Glomerular endothelial cell (primary cell): ENCODE measurements around the gene DAB2IP. TPM values are rescaled to one million over a fixed set of nuclear protein-coding genes. Genes with fewer than 3 reads are reported as not detected.
"Not testable (repeated sequence)": the region's sequence is repeated elsewhere in the genome, so short reads cannot be mapped to it uniquely, and the experiment has no call there.

Source experiments
- DNase-seq: peaks from one replicate; pipeline ENCODE4 v3.0.0-alpha.2; 2011; ENCODE audit warnings: low read depth, low spot score; ENCODE audit errors: extremely low read depth
- total RNA-seq: library from RNA; depleted of rRNA; stranded (reverse); fragments of >200 nt; gene quantifications from 2 replicates; pipeline ENCODE4 v1.2.3, GENCODE V29; 2015

DAB2IP gene
- total RNA-seq, 1 donor from 2014 or later, result 65.8 TPM

DNA sequence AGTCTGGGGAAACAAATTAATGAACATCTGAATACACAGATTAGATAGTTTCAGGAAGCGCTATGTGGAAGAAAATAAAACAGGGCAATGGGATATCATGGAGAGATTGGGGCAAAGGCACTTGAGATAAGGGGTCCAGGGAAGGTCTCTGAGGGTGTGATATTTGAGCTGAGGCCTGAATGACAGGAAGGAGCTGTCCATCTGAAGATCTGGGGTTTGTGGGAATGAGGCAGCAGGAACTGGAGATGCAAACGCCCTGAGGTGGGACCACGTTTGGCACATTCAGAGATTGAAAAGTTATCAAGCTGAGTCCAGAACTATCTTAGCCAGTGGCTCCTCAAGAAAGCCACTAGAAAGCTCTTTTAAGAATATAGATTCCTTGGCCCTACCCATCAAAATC is 8.7 kb upstream of the DAB2IP start:
- no peak for DNase-seq

GRCh38 chr9:121643473-121643872 is 8.0 kb upstream of the DAB2IP start:
- DNase-seq, result no peak

GRCh38 chr9:121644040-121644439 is 7.4 kb upstream of the DAB2IP start:
- DNase-seq, result not testable (repeated sequence)

- no peak for DNase-seq
Measured at GRCh38 chr9:121645003-121645402, 6.4 kb upstream of the DAB2IP start.

- no peak for DNase-seq
Measured at GRCh38 chr9:121645853-121646807, 5.3 kb upstream of the DAB2IP start.

- no peak for DNase-seq
Measured at GRCh38 chr9:121646992-121647391, 4.4 kb upstream of the DAB2IP start.

- no peak for DNase-seq
Measured at GRCh38 chr9:121648172-121648571, 3.3 kb upstream of the DAB2IP start.

DNA sequence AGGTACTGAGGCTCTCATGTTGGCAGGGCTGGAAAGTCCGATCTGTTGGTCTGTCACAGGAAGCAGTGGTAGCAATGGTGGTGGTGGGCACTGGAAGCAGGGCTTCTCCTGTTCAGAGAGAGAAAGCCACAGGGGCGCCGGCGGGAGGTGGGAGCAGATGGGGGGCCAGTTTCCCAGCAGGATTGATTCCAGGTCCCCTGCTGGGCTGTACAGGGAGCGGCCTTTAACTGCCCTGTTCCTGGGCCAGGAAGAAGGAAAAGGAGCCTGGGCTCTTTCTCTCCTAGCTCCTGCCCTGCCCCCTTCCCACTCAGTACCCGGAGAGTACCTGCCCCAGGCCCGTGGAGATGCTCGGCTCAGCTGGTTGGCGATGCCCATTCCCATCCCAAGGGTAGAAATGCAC is 2.6 kb upstream of the DAB2IP start:
- DNase-seq, result no peak

- DNase-seq, result no peak
Measured at GRCh38 chr9:121649476-121650216, 1.8 kb upstream of the DAB2IP start.

DNA sequence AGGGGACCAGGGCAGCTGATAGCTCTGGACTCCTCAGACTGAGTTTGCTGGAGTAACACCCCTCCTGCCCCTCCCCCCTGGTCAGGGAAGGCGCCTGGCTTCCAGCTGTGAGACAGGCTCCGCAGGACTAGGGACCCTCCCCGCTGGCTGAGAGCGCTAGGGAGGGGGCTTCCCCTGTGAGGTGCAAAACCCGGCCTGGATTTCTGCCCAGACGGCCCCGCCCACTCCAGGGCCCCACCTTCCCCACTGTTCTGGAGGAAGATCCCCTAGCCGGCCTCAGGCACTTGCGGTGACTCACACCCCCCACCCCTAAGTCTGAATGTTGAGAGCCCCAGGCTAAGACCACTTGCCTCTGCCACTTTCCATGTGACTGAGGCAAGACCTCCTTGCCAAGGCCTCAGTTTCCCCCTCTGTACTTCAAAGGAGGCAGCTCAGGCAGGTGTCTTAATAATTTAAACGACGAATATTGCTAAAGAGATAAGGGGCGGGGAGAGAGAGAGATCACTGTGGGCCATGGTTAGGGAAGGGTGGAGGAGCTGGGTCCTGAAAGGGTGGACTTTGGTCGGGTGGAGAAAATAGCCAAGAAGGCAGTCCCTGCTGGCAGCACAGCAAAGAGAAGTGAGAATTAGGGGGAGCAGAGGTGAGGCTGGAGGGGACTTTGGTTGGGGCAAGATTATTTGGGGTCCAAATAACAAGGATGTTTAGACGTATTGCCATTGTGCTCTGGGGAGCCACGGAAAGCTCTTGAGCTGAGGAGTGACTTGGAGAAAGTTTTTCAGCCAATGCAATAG is 1.0 kb upstream of the DAB2IP start:
- no peak for DNase-seq

DNA sequence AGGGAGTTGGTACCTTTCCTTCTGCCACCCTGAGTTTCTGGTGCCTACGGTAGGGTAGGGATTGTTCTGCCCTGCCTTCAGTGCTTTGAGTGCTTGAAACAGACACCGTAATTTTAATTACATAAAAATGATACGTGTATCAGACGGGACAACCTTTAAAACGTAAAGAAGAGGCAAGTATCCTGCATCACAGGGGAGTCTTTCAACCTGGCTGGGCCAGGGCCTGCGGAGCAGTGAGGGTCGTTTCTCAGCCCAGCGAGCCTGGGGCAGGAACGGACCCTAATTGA is 483 bp upstream of the DAB2IP start:
- DNase-seq, result no peak

- DNase-seq, result no peak
Measured at GRCh38 chr9:121652021-121652837, 795 bp downstream of the DAB2IP start.

DNA sequence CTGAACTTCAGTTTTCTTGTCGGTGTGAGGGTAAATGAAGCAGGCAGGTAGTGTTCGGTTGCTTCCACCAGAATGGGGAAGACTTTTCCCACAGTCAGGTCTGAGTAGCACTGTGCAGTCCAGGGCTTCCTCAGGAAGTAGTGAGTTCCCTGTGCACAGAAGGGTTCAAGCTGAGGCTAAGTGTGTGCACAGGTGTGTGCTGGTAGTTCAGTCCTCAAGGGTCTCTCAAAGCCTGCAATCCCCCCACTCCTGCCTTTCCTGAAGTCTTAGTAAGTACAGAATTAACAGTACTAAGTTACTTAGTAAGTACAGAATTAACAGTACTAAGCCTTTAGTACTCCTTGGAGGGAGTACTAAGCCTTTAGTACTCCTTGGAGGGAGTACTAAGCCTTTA is 1.4 kb downstream of the DAB2IP start:
- DNase-seq, result no peak

GRCh38 chr9:121654499-121655140 is 3.2 kb downstream of the DAB2IP start:
- no peak for DNase-seq

DNA sequence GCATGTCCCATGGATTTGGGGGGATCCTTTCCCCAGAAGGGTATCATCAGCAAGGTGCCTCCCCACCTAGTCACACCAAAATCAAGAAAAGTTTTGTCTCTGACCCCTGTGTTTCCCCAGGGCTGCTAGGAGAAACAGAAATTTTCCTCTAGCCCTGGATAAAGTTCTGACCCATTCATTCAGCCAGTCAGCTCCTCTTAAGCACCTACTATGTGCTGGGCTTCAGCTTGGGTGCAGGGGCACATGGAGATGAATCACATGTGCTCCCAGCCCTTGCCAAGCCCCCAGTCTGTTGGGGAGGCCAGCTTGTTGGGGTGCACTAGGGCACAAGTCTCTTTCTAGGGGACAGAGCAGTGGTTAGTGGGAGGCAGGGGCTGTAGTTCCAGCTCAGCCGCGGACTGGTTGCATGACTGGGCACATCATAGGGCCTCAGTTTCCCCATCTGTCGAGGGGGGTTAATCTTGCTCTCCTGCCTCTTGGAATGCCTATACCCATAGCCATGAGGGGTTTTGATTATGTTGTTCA is 3.9 kb downstream of the DAB2IP start:
- no peak for DNase-seq

DNA sequence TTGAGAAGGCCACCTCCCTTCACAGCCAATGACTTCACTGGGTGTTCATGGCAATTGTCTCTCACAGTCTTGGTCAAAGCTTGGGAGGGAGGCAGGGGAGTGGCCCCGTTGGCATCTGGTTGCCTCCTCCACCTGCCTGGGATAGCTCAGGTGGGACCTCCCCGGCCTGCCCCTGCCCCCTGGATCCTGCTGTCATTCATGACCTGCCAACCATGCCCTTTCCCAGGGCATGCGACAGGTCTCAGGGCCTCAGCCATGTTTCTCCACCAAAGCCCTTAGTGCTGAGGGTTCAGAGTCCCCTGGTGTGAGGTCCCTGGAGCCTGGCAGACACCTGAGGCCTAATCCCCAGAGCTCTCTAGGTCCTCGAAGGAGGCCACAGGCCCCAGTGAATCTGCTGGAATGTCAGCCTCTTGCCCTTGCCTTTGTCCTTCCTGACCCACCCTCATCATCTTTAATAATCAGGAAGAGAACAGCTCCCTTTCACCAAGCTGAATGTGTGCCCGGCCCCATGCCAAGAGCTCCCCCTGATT is 5.6 kb downstream of the DAB2IP start:
- no peak for DNase-seq

GRCh38 chr9:121658166-121658565 is 6.7 kb downstream of the DAB2IP start:
- DNase-seq, result no peak

GRCh38 chr9:121658591-121658990 is 7.2 kb downstream of the DAB2IP start:
- DNase-seq, result no peak

DNA sequence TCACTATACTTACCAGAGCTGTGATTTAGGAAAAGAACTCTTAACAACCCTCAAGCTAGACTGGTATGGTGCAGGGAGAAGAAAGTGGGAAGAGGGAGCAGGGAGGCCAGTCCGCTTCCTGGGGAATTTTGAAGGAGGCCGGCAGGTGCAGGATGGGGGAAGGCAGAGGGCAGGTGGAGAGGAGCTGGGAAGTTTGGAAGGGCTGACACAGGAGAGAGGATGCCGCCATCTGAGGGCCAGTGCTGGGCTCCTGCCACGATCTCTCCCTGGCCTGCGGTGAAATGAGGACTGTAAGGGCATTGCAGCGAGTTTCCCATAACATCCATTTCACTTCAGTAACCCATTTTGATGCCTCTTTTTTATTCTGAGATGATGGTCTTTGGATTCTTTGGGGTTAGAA is 8.9 kb downstream of the DAB2IP start:
- DNase-seq, result no peak

GRCh38 chr9:121660876-121661275 is 9.4 kb downstream of the DAB2IP start:
- no peak for DNase-seq
